H9 (cell line): Measurements from ENCODE around the gene HYAL1. TPM values are rescaled to one million over a fixed set of nuclear protein-coding genes. Genes with fewer than 3 reads are reported as not detected.

Source experiments
- DNase-seq: peaks from one replicate; pipeline ENCODE4 v3.0.0-alpha.2; 2017
- H2AFZ ChIP-seq: one replicate; pipeline ENCODE4 v1.6.1; 2013; ENCODE audit warnings: mild to moderate bottlenecking, low read length, control low read depth, moderate library complexity
- H2AK5ac ChIP-seq: 2 replicates; pipeline ENCODE4 v1.6.1; 2013; ENCODE audit warnings: low read length, control low read depth, mixed read lengths; ENCODE audit not compliant: insufficient read length
- H2BK120ac ChIP-seq: one replicate; pipeline ENCODE4 v1.6.1; 2013; ENCODE audit warnings: low read depth, mild to moderate bottlenecking, low read length, control low read depth, inconsistent platforms; ENCODE audit not compliant: poor library complexity, severe bottlenecking
- H2BK12ac ChIP-seq: 2 replicates; pipeline ENCODE4 v1.6.1; 2013; ENCODE audit warnings: low read length, control low read depth, mixed read lengths, low read depth; ENCODE audit not compliant: insufficient read length
- H2BK15ac ChIP-seq: 2 replicates; pipeline ENCODE4 v1.6.1; 2013; ENCODE audit warnings: low read depth, low read length, control low read depth
- H2BK20ac ChIP-seq: one replicate; pipeline ENCODE4 v1.6.1; 2013; ENCODE audit warnings: low read depth, mild to moderate bottlenecking, low read length, control low read depth, inconsistent platforms; ENCODE audit not compliant: poor library complexity, severe bottlenecking
- H2BK5ac ChIP-seq: 2 replicates; pipeline ENCODE4 v1.6.1; 2013; ENCODE audit warnings: low read length, control low read depth, mixed read lengths; ENCODE audit not compliant: insufficient read length
- H3K14ac ChIP-seq: 2 replicates; pipeline ENCODE4 v1.6.1; 2013; ENCODE audit warnings: low read length, control low read depth; ENCODE audit not compliant: insufficient read depth
- H3K18ac ChIP-seq: 2 replicates; pipeline ENCODE4 v1.6.1; 2013; ENCODE audit warnings: low read depth, mild to moderate bottlenecking, mixed read lengths, low read length, control low read depth; ENCODE audit not compliant: insufficient read length
- H3K23ac ChIP-seq: 2 replicates; pipeline ENCODE4 v1.6.1; 2013; ENCODE audit warnings: low read length, control low read depth, mixed read lengths, low read depth; ENCODE audit not compliant: insufficient read length
- H3K23me2 ChIP-seq: 2 replicates; pipeline ENCODE4 v1.6.1; 2013; ENCODE audit warnings: low read depth, mild to moderate bottlenecking, mixed read lengths, low read length, control low read depth; ENCODE audit not compliant: insufficient read length, poor library complexity, severe bottlenecking
- H3K27ac ChIP-seq: 2 replicates; pipeline ENCODE4 v1.5.1; 2013; ENCODE audit warnings: low read length, control low read depth, mixed read lengths, low read depth; ENCODE audit not compliant: insufficient read length
- H3K27me3 ChIP-seq: 2 replicates; pipeline ENCODE4 v1.6.1; 2013; ENCODE audit warnings: low read length, control low read depth, inconsistent platforms; ENCODE audit not compliant: insufficient read depth
- H3K4ac ChIP-seq: 2 replicates; pipeline ENCODE4 v1.6.1; 2013; ENCODE audit warnings: low read depth, mild to moderate bottlenecking, control low read depth, inconsistent platforms, low read length, moderate library complexity
- H3K4me1 ChIP-seq: 2 replicates; pipeline ENCODE4 v1.6.1; 2013; ENCODE audit warnings: low read length, control low read depth, inconsistent platforms; ENCODE audit not compliant: insufficient read depth
- H3K4me2 ChIP-seq: 2 replicates; pipeline ENCODE4 v1.6.1; 2013; ENCODE audit warnings: low read length, control low read depth, mixed read lengths; ENCODE audit not compliant: insufficient read length, insufficient read depth
- H3K56ac ChIP-seq: 2 replicates; pipeline ENCODE4 v1.6.1; 2013; ENCODE audit warnings: low read depth, mild to moderate bottlenecking, mixed read lengths, low read length, control low read depth; ENCODE audit not compliant: insufficient read length
- H3K79me1 ChIP-seq: 2 replicates; pipeline ENCODE4 v1.6.1; 2013; ENCODE audit warnings: low read depth, mild to moderate bottlenecking, moderate library complexity, low read length, control low read depth, inconsistent platforms; ENCODE audit not compliant: insufficient read depth, poor library complexity, severe bottlenecking
- H3K79me2 ChIP-seq: 2 replicates; pipeline ENCODE4 v1.6.1; 2013; ENCODE audit warnings: low read length, control low read depth, inconsistent platforms; ENCODE audit not compliant: insufficient read depth
- H3K9ac ChIP-seq: 2 replicates; pipeline ENCODE4 v1.6.1; 2013; ENCODE audit warnings: low read length, control low read depth, mixed read lengths; ENCODE audit not compliant: insufficient read length; ENCODE audit errors: extremely low read depth
- H3K9me3 ChIP-seq: one replicate; pipeline ENCODE4 v1.6.1; 2013; ENCODE audit warnings: low read depth, low read length, inconsistent platforms; ENCODE audit not compliant: control insufficient read depth
- H3T11ph ChIP-seq: one replicate; pipeline ENCODE4 v1.6.1; 2013; ENCODE audit warnings: mild to moderate bottlenecking, low read length, control low read depth, inconsistent platforms
- H4K20me1 ChIP-seq: one replicate; pipeline ENCODE4 v1.6.1; 2013; ENCODE audit not compliant: control insufficient read depth, insufficient read length, insufficient read depth
- H4K5ac ChIP-seq: 2 replicates; pipeline ENCODE4 v1.6.1; 2013; ENCODE audit warnings: low read depth, mild to moderate bottlenecking, mixed read lengths, low read length, control low read depth; ENCODE audit not compliant: insufficient read length
- H4K8ac ChIP-seq: replicated peaks from 2 replicates; pipeline ENCODE4 v1.6.1; 2013; ENCODE audit warnings: low read length, control low read depth, mixed read lengths, low read depth; ENCODE audit not compliant: insufficient read length
- H4K91ac ChIP-seq: 2 replicates; pipeline ENCODE4 v1.6.1; 2013; ENCODE audit warnings: low read depth, mild to moderate bottlenecking, moderate library complexity, mixed read lengths, low read length, control low read depth; ENCODE audit not compliant: insufficient read length
- H3K27ac Mint-ChIP-seq, 3 experiments: 2 replicates in 2 of 3; 3 replicates in 1 of 3; pipeline ENCODE4 v1.8.0; 2020 to 2021; ENCODE audit warnings: mixed read lengths in 3 of 3, mild to moderate bottlenecking in 1 of 3, moderate library complexity in 1 of 3
- H3K27me3 Mint-ChIP-seq: 2 replicates; pipeline ENCODE4 v1.8.0; 2021; ENCODE audit warnings: low read depth, mild to moderate bottlenecking, moderate library complexity, mixed read lengths
- H3K36me3 Mint-ChIP-seq, 3 experiments: 2 replicates in 2 of 3; 3 replicates in 1 of 3; pipeline ENCODE4 v1.8.0; 2020 to 2021; ENCODE audit warnings: low read depth in 3 of 3, mixed read lengths in 3 of 3; ENCODE audit not compliant: insufficient read depth in 1 of 3
- H3K4me1 Mint-ChIP-seq, 2 experiments: 2 replicates each; pipeline ENCODE4 v1.8.0; 2020; ENCODE audit warnings: mixed read lengths in 2 of 2
- H3K4me3 Mint-ChIP-seq, 2 experiments: 2 replicates in 1 of 2; 3 replicates in 1 of 2; pipeline ENCODE4 v1.8.0; 2020 to 2021; ENCODE audit warnings: mild to moderate bottlenecking in 2 of 2, mixed read lengths in 2 of 2, moderate library complexity in 1 of 2
- H3K9me3 Mint-ChIP-seq, 2 experiments: 2 replicates in 1 of 2; 3 replicates in 1 of 2; pipeline ENCODE4 v1.8.0; 2020; ENCODE audit warnings: mild to moderate bottlenecking in 2 of 2, mixed read lengths in 2 of 2, moderate library complexity in 1 of 2
- CTCF ChIP-seq: fragments of 200-600 bp; sonication (generic); conservative IDR thresholded peaks from 3 replicates; pipeline ENCODE4 v1.8.0; 2021; ENCODE audit warnings: antibody characterized with exemption, mild to moderate bottlenecking
- WGBS: extraction: QIAGEN DNeasy Blood & Tissue Kit; methylation state at CpG from one replicate; pipeline ENCODE4 v1.1.7; 2013; ENCODE audit warnings: missing lambda C conversion rate, low lambda C conversion rate, mixed read lengths; ENCODE audit not compliant: insufficient read length; ENCODE audit errors: extremely low coverage; 5-methylcytosine and 5-hydroxymethylcytosine counted together
- total RNA-seq: library from RNA; stranded (reverse); gene quantifications from 2 replicates; pipeline ENCODE4 v1.2.1, GENCODE V29; 2021

Gene HYAL1
- total RNA-seq, 1 experiment from 2014 or later = 2.0 TPM

DNA sequence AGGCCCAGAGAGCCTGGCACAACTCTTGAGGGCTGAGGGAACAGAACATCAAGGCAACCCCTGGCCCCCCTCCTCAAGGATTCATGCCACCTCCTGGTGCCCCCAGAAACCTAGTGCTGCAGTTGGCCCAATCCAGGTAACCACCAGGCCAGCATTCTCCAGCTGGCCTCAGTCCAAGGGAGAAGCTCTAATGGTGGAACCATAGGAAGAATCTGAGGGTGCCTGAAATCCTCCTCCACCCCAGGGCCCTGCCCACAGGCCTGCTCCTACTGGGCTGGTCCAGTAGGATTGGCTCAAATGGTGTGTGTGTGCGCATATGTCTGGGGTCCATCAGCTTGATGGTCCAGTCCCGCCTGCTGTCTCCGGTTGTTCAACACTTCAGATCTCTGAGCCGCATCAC is 11.4 kb upstream of the HYAL1 start:
- H2BK20ac ChIP-seq = no peak overlapping the region
- H2BK15ac ChIP-seq = no peak overlapping the region
- H3K27ac Mint-ChIP-seq = 0 out of 7 replicates have a peak overlapping the region, but pooled peaks of 1 of the 3 experiments have one; percentile 38
- no peak overlapping the region for H3K23ac ChIP-seq
- no peak overlapping the region for H2BK5ac ChIP-seq
- peaks cover 48 to 58% (median 57%) of the 10 kb centered on the region in 3 experiments for H3K36me3 Mint-ChIP-seq
- peaks cover under 1% of the 10 kb centered on the region; the same call in 1 of the 2 replicates for H3K27me3 Mint-ChIP-seq
- H2AK5ac ChIP-seq = no peak overlapping the region
- H3K18ac ChIP-seq = no peak overlapping the region
- no peak overlapping the region for H2BK12ac ChIP-seq
- no CpG with 5 or more reads among the region's 4 CpGs for WGBS
- H3K56ac ChIP-seq = no peak overlapping the region
- no peaks in the 10 kb centered on the region for H3K4me1 ChIP-seq
- no peaks in the 10 kb centered on the region for H3K9me3 ChIP-seq
- H3K4ac ChIP-seq = no peak overlapping the region
- no peak overlapping the region for H3K4me3 Mint-ChIP-seq
- no peaks in the 10 kb centered on the region for H3K27me3 ChIP-seq
- H2BK120ac ChIP-seq = no peak overlapping the region
- no peak overlapping the region for H4K8ac ChIP-seq
- H3K79me1 ChIP-seq = no peaks in the 10 kb centered on the region
- H4K5ac ChIP-seq = no peak overlapping the region
- peaks cover 9 to 12% of the 10 kb centered on the region in 2 experiments for H3K9me3 Mint-ChIP-seq
- no peak overlapping the region for H3K14ac ChIP-seq
- no peak overlapping the region for H4K91ac ChIP-seq
- H3K27ac ChIP-seq = no peak overlapping the region
- H3T11ph ChIP-seq = no peak overlapping the region
- H4K20me1 ChIP-seq = no peaks in the 10 kb centered on the region
- no peak overlapping the region for H3K4me2 ChIP-seq
- DNase-seq = no peak
- no peak overlapping the region for H2AFZ ChIP-seq
- H3K23me2 ChIP-seq = no peaks in the 10 kb centered on the region
- no peak for TF ChIP-seq CTCF
- no peaks in the 10 kb centered on the region for H3K79me2 ChIP-seq
- peaks cover 8 to 22% of the 10 kb centered on the region in 2 experiments for H3K4me1 Mint-ChIP-seq
- H3K9ac ChIP-seq = no peak overlapping the region
